Measurements from ENCODE around the gene RHBG. TPM values are rescaled to one million over a fixed set of nuclear protein-coding genes. Genes with fewer than 3 reads are reported as not detected.

Gene RHBG
- total and polyA plus RNA-seq, 12 donors: 0.16 to 3.0 (median 0.99) TPM; not detected in 2

- intact Hi-C loops (cut with DNase I): no loop called here
- DNase-seq: no peak
- WGBS, 4 donors: 57 to 74% (median 65%) methylated on average over 3 of the region's 3 CpGs
- Histone ChIP-seq H3K27ac (no peak overlapping the region), H3K4me3 (no peak overlapping the region), H3K27me3 (no peaks in the 10 kb centered on the region), H3K36me3 (replicated peaks in 1 of 2) (no peaks in the 10 kb centered on the region), H3K4me1 (replicated peaks in 1 of 2) (no peaks in the 10 kb centered on the region), H3K9me3 (replicated peaks in 1 of 3) (no peaks in the 10 kb centered on the region)
- TF ChIP-seq, protein P1, sequence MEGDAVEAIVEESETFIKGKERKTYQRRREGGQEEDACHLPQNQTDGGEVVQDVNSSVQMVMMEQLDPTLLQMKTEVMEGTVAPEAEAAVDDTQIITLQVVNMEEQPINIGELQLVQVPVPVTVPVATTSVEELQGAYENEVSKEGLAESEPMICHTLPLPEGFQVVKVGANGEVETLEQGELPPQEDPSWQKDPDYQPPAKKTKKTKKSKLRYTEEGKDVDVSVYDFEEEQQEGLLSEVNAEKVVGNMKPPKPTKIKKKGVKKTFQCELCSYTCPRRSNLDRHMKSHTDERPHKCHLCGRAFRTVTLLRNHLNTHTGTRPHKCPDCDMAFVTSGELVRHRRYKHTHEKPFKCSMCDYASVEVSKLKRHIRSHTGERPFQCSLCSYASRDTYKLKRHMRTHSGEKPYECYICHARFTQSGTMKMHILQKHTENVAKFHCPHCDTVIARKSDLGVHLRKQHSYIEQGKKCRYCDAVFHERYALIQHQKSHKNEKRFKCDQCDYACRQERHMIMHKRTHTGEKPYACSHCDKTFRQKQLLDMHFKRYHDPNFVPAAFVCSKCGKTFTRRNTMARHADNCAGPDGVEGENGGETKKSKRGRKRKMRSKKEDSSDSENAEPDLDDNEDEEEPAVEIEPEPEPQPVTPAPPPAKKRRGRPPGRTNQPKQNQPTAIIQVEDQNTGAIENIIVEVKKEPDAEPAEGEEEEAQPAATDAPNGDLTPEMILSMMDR (IDR thresholded peaks at IDR 0.05): no peak
- TF ChIP-seq POLR2A (IDR thresholded peaks at IDR 0.05): no peak
Observed at GRCh38 chr1:156401681-156402081, 32.7 kb downstream of the RHBG start.

DNA sequence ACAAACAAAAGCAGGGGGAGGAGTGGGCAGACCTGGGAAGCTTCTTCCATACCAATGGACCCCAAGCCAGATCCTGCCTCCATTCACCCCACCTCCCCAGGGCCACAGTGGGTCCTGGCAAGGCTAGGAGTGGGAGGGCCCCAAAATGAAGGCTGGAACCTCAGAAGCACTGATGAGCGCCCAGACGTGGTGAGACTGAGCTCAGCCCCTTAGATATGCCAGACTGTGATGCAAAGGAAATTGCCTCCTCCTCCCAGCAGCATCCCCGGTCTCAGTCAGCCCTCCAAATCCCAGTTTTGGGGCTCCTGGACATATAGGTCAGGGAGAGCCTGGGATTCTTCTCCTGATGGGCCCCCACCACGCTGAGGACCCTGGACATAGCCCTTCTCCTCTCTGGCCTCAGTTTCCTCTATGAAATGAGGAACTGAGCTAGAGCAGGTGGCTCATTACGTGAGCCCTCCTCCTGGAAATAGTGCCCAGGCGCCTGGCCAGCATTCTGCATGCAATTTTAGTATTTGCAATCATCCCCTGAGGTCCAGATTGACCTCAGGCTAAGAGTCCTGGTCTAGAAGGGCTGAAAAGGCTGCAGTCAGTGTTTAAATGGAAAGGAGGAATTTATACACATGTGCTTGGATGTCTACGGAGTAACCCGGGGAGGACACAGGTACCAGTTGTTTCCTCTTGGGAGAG, 33.5 kb downstream of the RHBG start:
- H3K27me3 ChIP-seq: peaks cover 2% of the 10 kb centered on the region
- 43 to 73% (median 58%) methylated on average over 4 to 8 of the region's 8 CpGs for WGBS, 4 donors
- no peak for DNase-seq
- no peaks in the 10 kb centered on the region for H3K4me1 ChIP-seq (replicated peaks in 1 of 2)
- intact Hi-C loops (cut with DNase I): no loop called here
- no peak overlapping the region for H3K27ac ChIP-seq
- H3K36me3 ChIP-seq (replicated peaks in 1 of 2): no peaks in the 10 kb centered on the region
- TF ChIP-seq POLR2A (IDR thresholded peaks at IDR 0.05): no peak
- TF ChIP-seq, protein P1 (IDR thresholded peaks at IDR 0.05): no peak
- H3K4me3 ChIP-seq: no peak overlapping the region
- no peaks in the 10 kb centered on the region for H3K9me3 ChIP-seq (replicated peaks in 1 of 3)

DNA sequence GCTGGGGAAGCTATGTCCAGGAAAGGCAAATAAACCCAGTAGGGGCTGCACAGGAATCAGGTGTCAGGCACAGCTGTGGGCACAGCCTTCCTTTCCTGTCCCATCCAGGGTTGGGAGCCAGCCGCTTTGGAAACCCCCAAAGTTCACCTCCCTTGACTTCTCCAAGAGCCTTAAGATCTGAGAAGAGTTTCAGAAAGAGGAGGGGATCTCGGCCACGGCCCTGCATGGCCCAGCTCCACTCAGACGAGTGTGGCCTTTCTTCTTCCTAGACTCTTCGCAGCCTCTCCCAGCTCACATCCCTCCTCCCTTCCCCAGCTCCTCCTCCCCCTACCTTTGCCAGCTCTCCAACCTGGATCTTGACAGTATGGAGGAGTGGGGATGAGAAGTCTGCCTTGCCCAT, 36.7 kb downstream of the RHBG start:
- intact Hi-C loops (cut with DNase I): no loop called here
- Histone ChIP-seq H3K36me3 (replicated peaks in 1 of 2) (no peaks in the 10 kb centered on the region), H3K27ac (no peak overlapping the region), H3K4me1 (replicated peaks in 1 of 2) (no peaks in the 10 kb centered on the region), H3K4me3 (no peak overlapping the region), H3K27me3 (peaks cover 10% of the 10 kb centered on the region), H3K9me3 (replicated peaks in 1 of 3) (no peaks in the 10 kb centered on the region)
- no peak for DNase-seq
- TF ChIP-seq, protein P1 (IDR thresholded peaks at IDR 0.05): no peak
- no peak for TF ChIP-seq POLR2A (IDR thresholded peaks at IDR 0.05)
- 65 to 70% (median 68%) methylated on average over 5 of the region's 5 CpGs for WGBS, 4 donors

DNA sequence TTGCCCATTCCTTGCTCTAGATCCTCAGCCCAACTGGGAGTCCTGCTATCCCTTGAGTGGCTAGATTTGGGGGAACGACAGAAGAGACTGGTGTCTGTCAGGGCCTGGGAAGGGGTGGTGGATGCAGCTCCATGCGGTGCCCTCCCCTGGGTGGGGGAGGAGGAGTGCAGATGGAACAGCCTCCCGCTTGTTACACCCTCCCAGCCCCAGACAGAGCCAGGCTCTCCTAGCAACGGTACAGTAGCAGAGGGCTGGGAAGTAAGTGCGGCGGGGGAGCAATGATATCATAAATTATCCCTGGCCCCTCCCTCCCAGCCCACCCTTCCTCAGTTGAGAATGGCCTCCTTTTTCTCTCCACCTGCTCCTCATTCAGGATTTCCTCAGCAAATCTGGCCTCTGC, 37.2 kb downstream of the RHBG start:
- no peak overlapping the region for H3K4me3 ChIP-seq
- 41 to 53% (median 46%) methylated on average over 6 of the region's 6 CpGs for WGBS, 4 donors
- H3K9me3 ChIP-seq (replicated peaks in 1 of 3): no peaks in the 10 kb centered on the region
- TF ChIP-seq, protein P1 (IDR thresholded peaks at IDR 0.05): no peak
- no peak for TF ChIP-seq POLR2A (IDR thresholded peaks at IDR 0.05)
- no peak for DNase-seq
- H3K36me3 ChIP-seq (replicated peaks in 1 of 2): no peaks in the 10 kb centered on the region
- H3K27ac ChIP-seq: no peak overlapping the region
- H3K27me3 ChIP-seq: peaks cover 10% of the 10 kb centered on the region
- H3K4me1 ChIP-seq (replicated peaks in 1 of 2): no peaks in the 10 kb centered on the region
- intact Hi-C loops (cut with DNase I): no loop called here
